Measurements from ENCODE around the gene CACNA2D3.

Gene CACNA2D3

DNA sequence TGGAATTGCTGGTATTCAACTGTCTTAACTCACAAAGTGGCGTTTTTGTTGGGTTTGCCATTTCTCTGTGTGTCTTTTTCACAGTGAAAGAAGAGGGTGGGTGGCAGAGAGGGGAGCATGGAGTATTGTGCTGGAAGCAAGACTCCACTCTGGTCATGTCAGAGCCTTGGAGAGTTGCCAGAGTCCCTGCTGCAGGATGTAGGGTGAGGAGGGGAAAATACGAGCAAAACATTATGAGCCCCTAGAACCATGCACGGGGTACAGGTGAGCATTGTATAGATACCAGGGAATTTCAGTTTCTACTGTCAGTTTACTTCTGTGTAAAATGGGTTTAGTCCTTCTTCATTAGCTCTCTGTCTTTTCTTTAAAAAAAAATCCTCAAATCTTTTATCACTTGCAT is 249.9 kb downstream of the CACNA2D3 start:
- no peaks in the 10 kb centered on the region for H3K4me1 ChIP-seq (ENCODE audit: control insufficient read depth, insufficient read depth, low read length, unreplicated experiment)
- H3K4me3 ChIP-seq (ENCODE audit: low read depth, low read length): no peak overlapping the region
- no peaks in the 10 kb centered on the region for H3K36me3 ChIP-seq (ENCODE audit: insufficient read depth, low read length)
- no peak overlapping the region for H3K27ac ChIP-seq (ENCODE audit: low read depth, low read length)
- H3K79me2 ChIP-seq (ENCODE audit: control insufficient read depth, insufficient read depth, low read length, unreplicated experiment): no peaks in the 10 kb centered on the region
- no peaks in the 10 kb centered on the region for H3K27me3 ChIP-seq (ENCODE audit: insufficient read depth, low read length)
- no peak overlapping the region for H2AFZ ChIP-seq (ENCODE audit: low read length, unreplicated experiment)

DNA sequence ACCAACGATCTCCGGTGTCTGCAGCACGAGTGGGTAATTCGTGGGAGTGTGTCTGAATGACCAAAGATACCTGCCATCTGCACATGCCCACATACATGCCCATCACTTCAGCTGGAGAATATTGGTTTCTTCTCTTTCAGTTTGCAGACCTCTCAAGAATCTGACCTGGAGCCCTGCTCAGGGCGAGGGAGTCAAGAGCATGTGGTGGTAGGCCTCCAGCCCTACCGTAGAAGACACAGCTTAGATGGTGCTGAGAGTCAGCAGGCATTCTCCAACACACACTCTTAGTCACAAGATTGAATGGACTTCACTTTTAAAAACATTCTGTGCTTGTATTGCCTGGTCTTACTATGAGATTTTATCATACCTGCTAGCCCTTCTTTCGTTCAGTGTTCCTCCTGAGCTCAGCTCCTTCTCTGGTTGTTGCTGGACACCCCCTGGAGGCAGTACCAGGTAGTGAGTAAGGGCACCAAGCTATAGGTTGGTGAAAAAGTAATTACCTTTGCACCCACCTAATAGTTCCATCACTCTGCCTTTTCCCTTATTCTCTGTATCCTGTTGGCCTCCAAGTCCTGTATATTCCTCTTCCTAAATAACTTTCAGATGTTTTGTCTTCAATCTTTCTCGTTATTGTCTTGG is 252.0 kb downstream of the CACNA2D3 start:
- Histone ChIP-seq H3K27ac (ENCODE audit: low read depth, low read length) (no peak overlapping the region), H3K4me3 (ENCODE audit: low read depth, low read length) (no peak overlapping the region), H3K4me1 (ENCODE audit: control insufficient read depth, insufficient read depth, low read length, unreplicated experiment) (no peaks in the 10 kb centered on the region), H3K27me3 (ENCODE audit: insufficient read depth, low read length) (no peaks in the 10 kb centered on the region), H3K36me3 (ENCODE audit: insufficient read depth, low read length) (no peaks in the 10 kb centered on the region), H3K79me2 (ENCODE audit: control insufficient read depth, insufficient read depth, low read length, unreplicated experiment) (no peaks in the 10 kb centered on the region), H2AFZ (ENCODE audit: low read length, unreplicated experiment) (no peak overlapping the region)

DNA sequence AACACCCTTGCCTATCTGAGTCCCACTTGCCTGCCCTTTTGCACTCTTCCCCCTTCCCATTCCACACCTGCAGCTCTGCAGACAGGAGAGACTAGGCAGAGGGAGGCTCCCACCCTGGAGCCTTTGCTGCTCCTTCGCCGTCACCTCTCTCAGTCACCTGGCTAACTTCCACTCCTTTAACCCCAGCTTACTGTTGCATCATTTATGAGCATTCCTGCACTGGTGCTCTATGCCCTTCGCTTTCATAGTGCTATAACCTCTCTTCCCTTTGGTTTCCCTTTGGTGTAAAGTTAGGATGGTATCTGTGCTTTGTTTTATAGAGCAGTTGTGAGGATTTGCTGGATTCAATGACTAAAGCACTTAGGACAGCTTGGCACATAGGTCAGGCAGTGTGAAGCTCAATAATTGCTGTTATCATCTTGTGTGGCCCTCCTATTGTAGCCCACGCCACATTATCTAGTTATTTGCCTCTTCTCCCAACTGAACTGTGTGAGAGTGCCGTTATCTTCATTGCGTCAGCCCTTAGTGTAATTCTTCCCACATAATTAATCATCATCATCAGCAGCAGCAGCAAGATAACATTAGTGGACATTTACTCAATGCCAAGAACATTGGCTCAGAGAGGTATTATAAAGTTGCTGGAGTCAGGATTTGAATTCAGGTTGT is 253.9 kb downstream of the CACNA2D3 start:
- no peak overlapping the region for H3K4me3 ChIP-seq (ENCODE audit: low read depth, low read length)
- H3K4me1 ChIP-seq (ENCODE audit: control insufficient read depth, insufficient read depth, low read length, unreplicated experiment): no peaks in the 10 kb centered on the region
- no peaks in the 10 kb centered on the region for H3K79me2 ChIP-seq (ENCODE audit: control insufficient read depth, insufficient read depth, low read length, unreplicated experiment)
- no peak overlapping the region for H2AFZ ChIP-seq (ENCODE audit: low read length, unreplicated experiment)
- H3K27me3 ChIP-seq (ENCODE audit: insufficient read depth, low read length): no peaks in the 10 kb centered on the region
- H3K27ac ChIP-seq (ENCODE audit: low read depth, low read length): no peak overlapping the region
- no peaks in the 10 kb centered on the region for H3K36me3 ChIP-seq (ENCODE audit: insufficient read depth, low read length)

- no peaks in the 10 kb centered on the region for H3K27me3 ChIP-seq (ENCODE audit: insufficient read depth, low read length)
- no peaks in the 10 kb centered on the region for H3K36me3 ChIP-seq (ENCODE audit: insufficient read depth, low read length)
- H3K4me3 ChIP-seq (ENCODE audit: low read depth, low read length): no peak overlapping the region
- no peak overlapping the region for H3K27ac ChIP-seq (ENCODE audit: low read depth, low read length)
- H2AFZ ChIP-seq (ENCODE audit: low read length, unreplicated experiment): no peak overlapping the region
- H3K79me2 ChIP-seq (ENCODE audit: control insufficient read depth, insufficient read depth, low read length, unreplicated experiment): no peaks in the 10 kb centered on the region
- no peaks in the 10 kb centered on the region for H3K4me1 ChIP-seq (ENCODE audit: control insufficient read depth, insufficient read depth, low read length, unreplicated experiment)
Measured at GRCh38 chr3:54376939-54377578, 254.7 kb downstream of the CACNA2D3 start.

- Histone ChIP-seq H3K4me3 (ENCODE audit: low read depth, low read length) (no peak overlapping the region), H3K36me3 (ENCODE audit: insufficient read depth, low read length) (no peaks in the 10 kb centered on the region), H3K27me3 (ENCODE audit: insufficient read depth, low read length) (no peaks in the 10 kb centered on the region), H3K4me1 (ENCODE audit: control insufficient read depth, insufficient read depth, low read length, unreplicated experiment) (no peaks in the 10 kb centered on the region), H3K27ac (ENCODE audit: low read depth, low read length) (no peak overlapping the region), H3K79me2 (ENCODE audit: control insufficient read depth, insufficient read depth, low read length, unreplicated experiment) (no peaks in the 10 kb centered on the region), H2AFZ (ENCODE audit: low read length, unreplicated experiment) (no peak overlapping the region)
Measured at GRCh38 chr3:54378184-54378583, 255.8 kb downstream of the CACNA2D3 start.

- Histone ChIP-seq H3K27me3 (ENCODE audit: insufficient read depth, low read length) (no peaks in the 10 kb centered on the region), H3K36me3 (ENCODE audit: insufficient read depth, low read length) (no peaks in the 10 kb centered on the region), H3K4me3 (ENCODE audit: low read depth, low read length) (no peak overlapping the region), H3K4me1 (ENCODE audit: control insufficient read depth, insufficient read depth, low read length, unreplicated experiment) (no peaks in the 10 kb centered on the region), H3K79me2 (ENCODE audit: control insufficient read depth, insufficient read depth, low read length, unreplicated experiment) (no peaks in the 10 kb centered on the region), H2AFZ (ENCODE audit: low read length, unreplicated experiment) (no peak overlapping the region), H3K27ac (ENCODE audit: low read depth, low read length) (no peak overlapping the region)
Measured at GRCh38 chr3:54384279-54384678, 261.9 kb downstream of the CACNA2D3 start.

- H3K4me3 ChIP-seq (ENCODE audit: low read depth, low read length): no peak overlapping the region
- no peaks in the 10 kb centered on the region for H3K27me3 ChIP-seq (ENCODE audit: insufficient read depth, low read length)
- H3K79me2 ChIP-seq (ENCODE audit: control insufficient read depth, insufficient read depth, low read length, unreplicated experiment): no peaks in the 10 kb centered on the region
- no peaks in the 10 kb centered on the region for H3K36me3 ChIP-seq (ENCODE audit: insufficient read depth, low read length)
- H3K4me1 ChIP-seq (ENCODE audit: control insufficient read depth, insufficient read depth, low read length, unreplicated experiment): no peaks in the 10 kb centered on the region
- H3K27ac ChIP-seq (ENCODE audit: low read depth, low read length): no peak overlapping the region
- no peak overlapping the region for H2AFZ ChIP-seq (ENCODE audit: low read length, unreplicated experiment)
Measured at GRCh38 chr3:54390582-54390981, 268.2 kb downstream of the CACNA2D3 start.

GRCh38 chr3:54393150-54393549 is 270.8 kb downstream of the CACNA2D3 start:
- no peaks in the 10 kb centered on the region for H3K4me1 ChIP-seq (ENCODE audit: control insufficient read depth, insufficient read depth, low read length, unreplicated experiment)
- H3K4me3 ChIP-seq (ENCODE audit: low read depth, low read length): no peak overlapping the region
- no peaks in the 10 kb centered on the region for H3K79me2 ChIP-seq (ENCODE audit: control insufficient read depth, insufficient read depth, low read length, unreplicated experiment)
- H3K27ac ChIP-seq (ENCODE audit: low read depth, low read length): no peak overlapping the region
- H3K27me3 ChIP-seq (ENCODE audit: insufficient read depth, low read length): no peaks in the 10 kb centered on the region
- H3K36me3 ChIP-seq (ENCODE audit: insufficient read depth, low read length): no peaks in the 10 kb centered on the region
- H2AFZ ChIP-seq (ENCODE audit: low read length, unreplicated experiment): no peak overlapping the region

GRCh38 chr3:54408328-54408727 is 286.0 kb downstream of the CACNA2D3 start:
- Histone ChIP-seq H3K79me2 (ENCODE audit: control insufficient read depth, insufficient read depth, low read length, unreplicated experiment) (no peaks in the 10 kb centered on the region), H3K4me1 (ENCODE audit: control insufficient read depth, insufficient read depth, low read length, unreplicated experiment) (no peaks in the 10 kb centered on the region), H3K4me3 (ENCODE audit: low read depth, low read length) (no peak overlapping the region), H3K27me3 (ENCODE audit: insufficient read depth, low read length) (no peaks in the 10 kb centered on the region), H3K27ac (ENCODE audit: low read depth, low read length) (no peak overlapping the region), H3K36me3 (ENCODE audit: insufficient read depth, low read length) (no peaks in the 10 kb centered on the region), H2AFZ (ENCODE audit: low read length, unreplicated experiment) (no peak overlapping the region)

DNA sequence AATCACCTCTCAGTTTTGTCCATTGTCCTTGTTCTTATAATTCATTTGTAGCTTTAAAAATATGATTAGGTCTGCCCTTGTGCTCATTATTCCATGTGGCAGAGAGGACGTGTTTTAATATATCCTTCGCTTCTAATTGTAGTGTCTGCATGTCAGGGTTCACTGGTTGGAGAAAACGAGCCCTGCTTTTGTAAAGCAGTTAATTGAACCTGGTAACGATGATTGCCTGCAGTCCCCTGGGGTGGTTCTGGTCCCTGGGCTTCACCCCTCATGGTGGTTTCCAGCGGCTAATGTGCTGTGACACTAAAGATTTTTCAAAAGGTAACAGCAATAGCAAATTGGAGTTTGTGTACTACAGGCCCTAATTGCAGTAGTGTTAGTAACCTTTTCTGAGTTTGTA is 299.6 kb downstream of the CACNA2D3 start:
- Histone ChIP-seq H3K4me1 (ENCODE audit: control insufficient read depth, insufficient read depth, low read length, unreplicated experiment) (no peaks in the 10 kb centered on the region), H3K4me3 (ENCODE audit: low read depth, low read length) (no peak overlapping the region), H3K79me2 (ENCODE audit: control insufficient read depth, insufficient read depth, low read length, unreplicated experiment) (no peaks in the 10 kb centered on the region), H3K27me3 (ENCODE audit: insufficient read depth, low read length) (no peaks in the 10 kb centered on the region), H2AFZ (ENCODE audit: low read length, unreplicated experiment) (no peak overlapping the region), H3K36me3 (ENCODE audit: insufficient read depth, low read length) (no peaks in the 10 kb centered on the region), H3K27ac (ENCODE audit: low read depth, low read length) (no peak overlapping the region)

DNA sequence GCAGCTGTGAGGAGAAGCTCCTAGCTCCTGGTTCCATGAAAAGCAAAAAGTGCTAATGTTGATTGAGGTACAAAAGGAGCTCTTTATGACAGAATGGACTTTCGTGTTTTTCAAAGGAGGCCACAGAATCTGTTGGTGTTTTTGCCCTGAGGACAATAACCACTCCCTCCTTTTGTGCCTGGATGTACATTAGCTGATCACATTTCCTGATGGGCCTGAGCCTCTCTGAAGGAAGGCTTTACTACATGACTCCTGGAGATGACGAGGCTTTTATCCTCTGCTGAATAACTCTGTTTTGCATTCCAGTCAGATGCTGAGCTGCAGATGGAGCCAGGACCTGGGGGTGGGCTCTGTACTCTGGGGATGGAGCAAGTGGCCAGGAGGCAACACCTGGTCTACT is 301.9 kb downstream of the CACNA2D3 start:
- Histone ChIP-seq H3K4me3 (ENCODE audit: low read depth, low read length) (no peak overlapping the region), H2AFZ (ENCODE audit: low read length, unreplicated experiment) (no peak overlapping the region), H3K27me3 (ENCODE audit: insufficient read depth, low read length) (no peaks in the 10 kb centered on the region), H3K4me1 (ENCODE audit: control insufficient read depth, insufficient read depth, low read length, unreplicated experiment) (no peaks in the 10 kb centered on the region), H3K36me3 (ENCODE audit: insufficient read depth, low read length) (no peaks in the 10 kb centered on the region), H3K27ac (ENCODE audit: low read depth, low read length) (no peak overlapping the region), H3K79me2 (ENCODE audit: control insufficient read depth, insufficient read depth, low read length, unreplicated experiment) (no peaks in the 10 kb centered on the region)

All from ACC112 (cell line).